ENCODE data around the gene TNS1. TPM values are rescaled to one million over a fixed set of nuclear protein-coding genes. Genes with fewer than 3 reads are reported as not detected.

Gene TNS1
- total RNA-seq, 1 experiment from 2014 or later = 6.2 TPM

- TF ChIP-seq RAD21 (IDR thresholded peaks at IDR 0.05; ENCODE audit: low read depth) = no peak
- no peak for TF ChIP-seq SRF (IDR thresholded peaks at IDR 0.05; ENCODE audit: low read depth)
- TF ChIP-seq, protein P1, sequence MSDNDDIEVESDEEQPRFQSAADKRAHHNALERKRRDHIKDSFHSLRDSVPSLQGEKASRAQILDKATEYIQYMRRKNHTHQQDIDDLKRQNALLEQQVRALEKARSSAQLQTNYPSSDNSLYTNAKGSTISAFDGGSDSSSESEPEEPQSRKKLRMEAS (IDR thresholded peaks at IDR 0.05) = no peak
- no peak for TF ChIP-seq ZFX (IDR thresholded peaks at IDR 0.05)
- TF ChIP-seq CTCF (IDR thresholded peaks at IDR 0.05 in 2 of 3, conservative IDR thresholded peaks at IDR 0.05 in 1 of 3; ENCODE audit: borderline replicate concordance in 1 of 3, insufficient read depth in 1 of 3, low read depth in 2 of 3, low read length in 2 of 3) = no peak
- TF ChIP-seq CBX3 (IDR thresholded peaks at IDR 0.05; ENCODE audit: low read depth) = no peak
- TF ChIP-seq POLR2AphosphoS5 (IDR thresholded peaks at IDR 0.05; ENCODE audit: low read depth, low read length) = no peak
These were observed 202.2 kb downstream of the TNS1 start (continued) for GRCh38 chr2:217800433-217801114.

DNA sequence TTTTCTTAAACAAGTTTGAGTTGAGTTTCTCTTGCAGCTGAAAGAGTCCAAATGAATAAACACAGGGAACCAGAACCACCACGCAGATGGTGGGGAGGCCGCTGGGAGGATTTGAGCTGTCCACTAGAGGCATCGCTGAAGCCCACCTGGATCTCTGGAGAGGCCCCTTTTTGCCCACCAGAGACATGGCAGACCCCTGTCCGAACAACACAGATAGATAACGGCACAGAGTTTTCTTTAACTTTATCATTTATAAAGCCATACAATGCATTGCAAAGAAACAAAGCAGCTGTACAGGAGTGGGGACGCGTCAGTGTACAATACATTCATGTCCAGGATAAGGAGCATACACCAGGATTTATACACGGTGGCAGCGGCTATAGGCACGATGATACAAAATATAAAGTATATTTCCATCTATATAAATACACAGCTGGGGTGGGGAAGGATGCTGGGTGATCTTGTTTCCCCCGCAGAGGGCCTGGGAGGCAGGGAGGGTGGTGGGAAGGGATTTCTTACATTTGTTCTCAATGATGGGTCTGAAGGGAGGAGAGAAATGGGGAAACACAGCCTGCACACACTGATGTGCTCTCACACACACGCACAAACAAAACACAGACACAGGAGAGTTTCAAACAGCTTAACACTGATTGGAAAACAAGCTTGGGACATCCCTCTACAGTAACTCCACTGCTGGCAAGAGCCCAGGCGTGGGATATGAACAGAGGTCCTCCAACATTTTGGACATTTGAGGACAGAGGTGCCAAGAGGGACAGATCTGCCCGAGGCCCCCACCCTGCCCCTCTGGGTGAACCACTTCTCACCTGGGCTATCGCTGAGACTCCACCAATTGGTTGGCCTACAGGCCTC is 203.0 kb downstream of the TNS1 start:
- no peaks in the 10 kb centered on the region for H3K9me3 ChIP-seq (ENCODE audit: control insufficient read depth in 1 of 2, insufficient read depth in 1 of 2, low read depth in 1 of 2, low read length in 2 of 2)
- H2AFZ ChIP-seq (ENCODE audit: low read depth, low read length, poor library complexity, severe bottlenecking) = no peak overlapping the region
- H3K9ac ChIP-seq (ENCODE audit: low read length) = no peak overlapping the region
- no peak overlapping the region for H3K27ac ChIP-seq (ENCODE audit: low read depth, low read length)
- no peak for TF ChIP-seq TCF7L2 (IDR thresholded peaks at IDR 0.05; ENCODE audit: borderline replicate concordance, extremely low read depth, insufficient read depth, insufficient read length)
- TF ChIP-seq POLR2A (IDR thresholded peaks at IDR 0.05; ENCODE audit: borderline replicate concordance, extremely low read depth, insufficient read depth, insufficient read length) = no peak
- TF ChIP-seq FOSL1 (IDR thresholded peaks at IDR 0.05; ENCODE audit: low read depth) = no peak
- TF ChIP-seq CEBPB (IDR thresholded peaks at IDR 0.05; ENCODE audit: low read depth) = no peak
- no peak for TF ChIP-seq ZFX (IDR thresholded peaks at IDR 0.05)
- TF ChIP-seq EZH2 (IDR thresholded peaks at IDR 0.05) = no peak
- TF ChIP-seq, protein P1 (IDR thresholded peaks at IDR 0.05) = no peak
- TF ChIP-seq, protein P2, sequence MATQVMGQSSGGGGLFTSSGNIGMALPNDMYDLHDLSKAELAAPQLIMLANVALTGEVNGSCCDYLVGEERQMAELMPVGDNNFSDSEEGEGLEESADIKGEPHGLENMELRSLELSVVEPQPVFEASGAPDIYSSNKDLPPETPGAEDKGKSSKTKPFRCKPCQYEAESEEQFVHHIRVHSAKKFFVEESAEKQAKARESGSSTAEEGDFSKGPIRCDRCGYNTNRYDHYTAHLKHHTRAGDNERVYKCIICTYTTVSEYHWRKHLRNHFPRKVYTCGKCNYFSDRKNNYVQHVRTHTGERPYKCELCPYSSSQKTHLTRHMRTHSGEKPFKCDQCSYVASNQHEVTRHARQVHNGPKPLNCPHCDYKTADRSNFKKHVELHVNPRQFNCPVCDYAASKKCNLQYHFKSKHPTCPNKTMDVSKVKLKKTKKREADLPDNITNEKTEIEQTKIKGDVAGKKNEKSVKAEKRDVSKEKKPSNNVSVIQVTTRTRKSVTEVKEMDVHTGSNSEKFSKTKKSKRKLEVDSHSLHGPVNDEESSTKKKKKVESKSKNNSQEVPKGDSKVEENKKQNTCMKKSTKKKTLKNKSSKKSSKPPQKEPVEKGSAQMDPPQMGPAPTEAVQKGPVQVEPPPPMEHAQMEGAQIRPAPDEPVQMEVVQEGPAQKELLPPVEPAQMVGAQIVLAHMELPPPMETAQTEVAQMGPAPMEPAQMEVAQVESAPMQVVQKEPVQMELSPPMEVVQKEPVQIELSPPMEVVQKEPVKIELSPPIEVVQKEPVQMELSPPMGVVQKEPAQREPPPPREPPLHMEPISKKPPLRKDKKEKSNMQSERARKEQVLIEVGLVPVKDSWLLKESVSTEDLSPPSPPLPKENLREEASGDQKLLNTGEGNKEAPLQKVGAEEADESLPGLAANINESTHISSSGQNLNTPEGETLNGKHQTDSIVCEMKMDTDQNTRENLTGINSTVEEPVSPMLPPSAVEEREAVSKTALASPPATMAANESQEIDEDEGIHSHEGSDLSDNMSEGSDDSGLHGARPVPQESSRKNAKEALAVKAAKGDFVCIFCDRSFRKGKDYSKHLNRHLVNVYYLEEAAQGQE (IDR thresholded peaks at IDR 0.05; ENCODE audit: low read depth) = no peak
- TF ChIP-seq RAD21 (IDR thresholded peaks at IDR 0.05; ENCODE audit: low read depth) = no peak
- no peak for TF ChIP-seq SP1 (IDR thresholded peaks at IDR 0.05; ENCODE audit: low read depth)
- TF ChIP-seq EGR1 (IDR thresholded peaks at IDR 0.05; ENCODE audit: low read depth) = no peak
- TF ChIP-seq ZNF274 (IDR thresholded peaks at IDR 0.05; ENCODE audit: low read depth, low read length) = no peak
- no peak for TF ChIP-seq POLR2AphosphoS5 (IDR thresholded peaks at IDR 0.05; ENCODE audit: low read depth, low read length)
- no peak for TF ChIP-seq ATF3 (IDR thresholded peaks at IDR 0.05)
- TF ChIP-seq SRF (IDR thresholded peaks at IDR 0.05; ENCODE audit: low read depth) = no peak
- no peak for TF ChIP-seq CBX3 (IDR thresholded peaks at IDR 0.05; ENCODE audit: low read depth)
- TF ChIP-seq ELF1 (IDR thresholded peaks at IDR 0.05; ENCODE audit: borderline replicate concordance, low read depth) = no peak
- H4K20me1 ChIP-seq (ENCODE audit: insufficient read depth) = no peaks in the 10 kb centered on the region
- H3K4me2 ChIP-seq (ENCODE audit: low read length) = no peak overlapping the region
- no peak overlapping the region for H3K4me3 ChIP-seq (replicated peaks in 1 of 2; ENCODE audit: low read depth in 1 of 2, low read length in 2 of 2)
- CTCF ChIA-PET = no interaction called here
- no peaks in the 10 kb centered on the region for H3K27me3 ChIP-seq (ENCODE audit: insufficient read depth, low read length)
- ATAC-seq = no peak
- BruUV-seq (replicated peaks) = no TSS peak
- no peaks in the 10 kb centered on the region for H3K9me2 ChIP-seq (ENCODE audit: insufficient read depth)
- intact Hi-C loops (cut with micrococcal nuclease) = no loop called here
- H3K4me1 ChIP-seq (ENCODE audit: control insufficient read depth in 1 of 2, insufficient read depth in 2 of 2, low read length in 2 of 2) = no peaks in the 10 kb centered on the region
- RAD21 ChIA-PET (ENCODE audit: low non-redundant PET in 1 of 2, low total read pairs in 2 of 2, uncharacterized antibody in 2 of 2, unreplicated experiment in 2 of 2) = no interaction called here
- no peaks in the 10 kb centered on the region for H3K79me2 ChIP-seq (ENCODE audit: insufficient read depth, low read length)
- no peaks in the 10 kb centered on the region for H3K36me3 ChIP-seq (ENCODE audit: control insufficient read depth in 1 of 2, insufficient read depth in 2 of 2, low read length in 2 of 2)
- no peak for DNase-seq (ENCODE audit: low read depth, low spot score)
- POLR2A ChIA-PET = no interaction called here

All from HCT116 (cell line).